Measurements from ENCODE around the gene SLAMF9. TPM values are rescaled to one million over a fixed set of nuclear protein-coding genes. Genes with fewer than 3 reads are reported as not detected.

The SLAMF9 gene
- total and polyA plus RNA-seq, 2 experiments from 2014 or later, result 0.48 TPM; not detected in 1

GRCh38 chr1:159980786-159981185, 26.7 kb upstream of the SLAMF9 start:
- no peaks in the 10 kb centered on the region for H3K9me2 ChIP-seq (ENCODE audit: insufficient read depth)
- H3K4me2 ChIP-seq (ENCODE audit: unreplicated experiment), result no peak overlapping the region
- no peak for DNase-seq
- no peaks in the 10 kb centered on the region for H3F3A ChIP-seq (ENCODE audit: insufficient read depth)
- H4K20me1 ChIP-seq (ENCODE audit: insufficient read depth), result no peaks in the 10 kb centered on the region
- 91% methylated on average over 7 of the region's 7 CpGs for WGBS, 2 experiments (ENCODE audit: low coverage in 1 of 2, low lambda C conversion rate in 2 of 2, missing lambda C conversion rate in 2 of 2)
- H3K27ac ChIP-seq, result no peak overlapping the region
- in situ Hi-C loops (cut with MboI), result no loop called here
- no peak overlapping the region for H3K9ac ChIP-seq
- peaks cover 43% of the 10 kb centered on the region; the same call in 1 of the 2 replicates for H3K36me3 ChIP-seq (ENCODE audit: low read depth)
- H3K4me3 ChIP-seq, result no peak overlapping the region
- H2AFZ ChIP-seq, result no peak overlapping the region
- no peaks in the 10 kb centered on the region for H3K9me3 ChIP-seq (ENCODE audit: low read depth)
- H3K4me1 ChIP-seq (ENCODE audit: insufficient read depth), result no peaks in the 10 kb centered on the region
- TF ChIP-seq EZH2phosphoT487 (IDR thresholded peaks at IDR 0.05; ENCODE audit: insufficient read depth, low read depth), result no peak
- TF ChIP-seq EZH2 (IDR thresholded peaks at IDR 0.05; ENCODE audit: insufficient read depth, poor library complexity, severe bottlenecking), result no peak
- H3K27me3 ChIP-seq (replicated peaks; ENCODE audit: insufficient read depth), result no peaks in the 10 kb centered on the region
- no peaks in the 10 kb centered on the region for H3K79me2 ChIP-seq (ENCODE audit: insufficient read depth)

GRCh38 chr1:159980076-159980475, 26.0 kb upstream of the SLAMF9 start:
- H3K9ac ChIP-seq, result no peak overlapping the region
- TF ChIP-seq EZH2phosphoT487 (IDR thresholded peaks at IDR 0.05; ENCODE audit: insufficient read depth, low read depth) (no peak), EZH2 (IDR thresholded peaks at IDR 0.05; ENCODE audit: insufficient read depth, poor library complexity, severe bottlenecking) (no peak)
- H3K27me3 ChIP-seq (replicated peaks; ENCODE audit: insufficient read depth), result no peaks in the 10 kb centered on the region
- H3K27ac ChIP-seq, result no peak overlapping the region
- H3F3A ChIP-seq (ENCODE audit: insufficient read depth), result no peaks in the 10 kb centered on the region
- H3K36me3 ChIP-seq (ENCODE audit: low read depth), result peaks cover 43% of the 10 kb centered on the region; the same call in 1 of the 2 replicates
- H3K4me2 ChIP-seq (ENCODE audit: unreplicated experiment), result no peak overlapping the region
- no peaks in the 10 kb centered on the region for H3K4me1 ChIP-seq (ENCODE audit: insufficient read depth)
- no peak overlapping the region for H3K4me3 ChIP-seq
- 45 to 48% methylated on average over 5 to 6 of the region's 6 CpGs for WGBS, 2 experiments (ENCODE audit: low coverage in 1 of 2, low lambda C conversion rate in 2 of 2, missing lambda C conversion rate in 2 of 2)
- H3K9me3 ChIP-seq (ENCODE audit: low read depth), result no peaks in the 10 kb centered on the region
- H3K79me2 ChIP-seq (ENCODE audit: insufficient read depth), result no peaks in the 10 kb centered on the region
- in situ Hi-C loops (cut with MboI), result no loop called here
- no peak for DNase-seq
- no peaks in the 10 kb centered on the region for H4K20me1 ChIP-seq (ENCODE audit: insufficient read depth)
- no peaks in the 10 kb centered on the region for H3K9me2 ChIP-seq (ENCODE audit: insufficient read depth)
- no peak overlapping the region for H2AFZ ChIP-seq

- in situ Hi-C loops (cut with MboI), result no loop called here
- H3K79me2 ChIP-seq (ENCODE audit: insufficient read depth), result no peaks in the 10 kb centered on the region
- H3K9me3 ChIP-seq (ENCODE audit: low read depth), result no peaks in the 10 kb centered on the region
- H3K9me2 ChIP-seq (ENCODE audit: insufficient read depth), result no peaks in the 10 kb centered on the region
- no peaks in the 10 kb centered on the region for H3F3A ChIP-seq (ENCODE audit: insufficient read depth)
- no peak overlapping the region for H3K4me2 ChIP-seq (ENCODE audit: unreplicated experiment)
- TF ChIP-seq EZH2 (IDR thresholded peaks at IDR 0.05; ENCODE audit: insufficient read depth, poor library complexity, severe bottlenecking) (no peak), EZH2phosphoT487 (IDR thresholded peaks at IDR 0.05; ENCODE audit: insufficient read depth, low read depth) (no peak)
- no peak for DNase-seq
- no peak overlapping the region for H3K27ac ChIP-seq
- 40 to 60% methylated on average over 3 of the region's 3 CpGs for WGBS, 2 experiments (ENCODE audit: low coverage in 1 of 2, low lambda C conversion rate in 2 of 2, missing lambda C conversion rate in 2 of 2)
- peaks cover 43% of the 10 kb centered on the region; the same call in 1 of the 2 replicates for H3K36me3 ChIP-seq (ENCODE audit: low read depth)
- no peaks in the 10 kb centered on the region for H3K27me3 ChIP-seq (replicated peaks; ENCODE audit: insufficient read depth)
- no peak overlapping the region for H3K4me3 ChIP-seq
- H4K20me1 ChIP-seq (ENCODE audit: insufficient read depth), result no peaks in the 10 kb centered on the region; the same call in 1 of the 2 replicates
- H2AFZ ChIP-seq, result no peak overlapping the region
- no peaks in the 10 kb centered on the region for H3K4me1 ChIP-seq (ENCODE audit: insufficient read depth)
- H3K9ac ChIP-seq, result no peak overlapping the region
Observed at GRCh38 chr1:159979257-159979656, 25.2 kb upstream of the SLAMF9 start.

- no peaks in the 10 kb centered on the region for H3K9me3 ChIP-seq (ENCODE audit: low read depth)
- H3K27me3 ChIP-seq (replicated peaks; ENCODE audit: insufficient read depth), result no peaks in the 10 kb centered on the region
- DNase-seq, result no peak
- no peaks in the 10 kb centered on the region for H3K4me1 ChIP-seq (ENCODE audit: insufficient read depth)
- 58 to 75% methylated on average over 2 of the region's 2 CpGs for WGBS, 2 experiments (ENCODE audit: low coverage in 1 of 2, low lambda C conversion rate in 2 of 2, missing lambda C conversion rate in 2 of 2)
- no peak for TF ChIP-seq EZH2phosphoT487 (IDR thresholded peaks at IDR 0.05; ENCODE audit: insufficient read depth, low read depth)
- no peak for TF ChIP-seq EZH2 (IDR thresholded peaks at IDR 0.05; ENCODE audit: insufficient read depth, poor library complexity, severe bottlenecking)
- no peaks in the 10 kb centered on the region for H3K79me2 ChIP-seq (ENCODE audit: insufficient read depth)
- no peak overlapping the region for H2AFZ ChIP-seq
- no peak overlapping the region for H3K4me3 ChIP-seq
- H3K4me2 ChIP-seq (ENCODE audit: unreplicated experiment), result no peak overlapping the region
- in situ Hi-C loops (cut with MboI), result no loop called here
- no peaks in the 10 kb centered on the region for H3K9me2 ChIP-seq (ENCODE audit: insufficient read depth)
- H3F3A ChIP-seq (ENCODE audit: insufficient read depth), result no peaks in the 10 kb centered on the region
- peaks cover 43% of the 10 kb centered on the region; the same call in 1 of the 2 replicates for H3K36me3 ChIP-seq (ENCODE audit: low read depth)
- H4K20me1 ChIP-seq (ENCODE audit: insufficient read depth), result no peaks in the 10 kb centered on the region; the same call in 1 of the 2 replicates
- H3K27ac ChIP-seq, result no peak overlapping the region
- no peak overlapping the region for H3K9ac ChIP-seq
Observed at GRCh38 chr1:159978107-159978398, 24.0 kb upstream of the SLAMF9 start.
